IMR-90 (cell line): ENCODE data around the gene SH3RF1. TPM values are rescaled to one million over a fixed set of nuclear protein-coding genes. Genes with fewer than 3 reads are reported as not detected.

Source experiments
- ATAC-seq: fragments of 200-7000 bp; cut with Tn5 transposase; 2 replicates; pipeline ENCODE4 v1.9.1; 2020; ENCODE audit warnings: low read depth, mild to moderate bottlenecking, moderate library complexity
- BruUV-seq: library from RNA; stranded (reverse); fragments of 400-500 nt; replicated peaks from 2 replicates; lab custom pipeline; 2021; lab: Mats Ljungman, UMichigan
- CTCF ChIA-PET: fragments of 300-600 bp; formaldehyde crosslinking; extraction: SDS; loops from one replicate; lab custom pipeline; 2021; ENCODE audit warnings: antibody characterized with exemption; lab: Yijun Ruan, JAX
- POLR2A ChIA-PET: fragments of 300-600 bp; sonication (Branson Sonifier 250); formaldehyde crosslinking; loops from one replicate; lab custom pipeline; 2022; ENCODE audit warnings: antibody characterized with exemption; ENCODE audit not compliant: unreplicated experiment; lab: Charles Lee
- DNase-seq: peaks from one replicate; pipeline ENCODE4 v3.0.0; 2013
- H2AFZ ChIP-seq: replicated peaks from 2 replicates; pipeline ENCODE3; 2013; ENCODE audit warnings: low read length, mild to moderate bottlenecking; ENCODE audit not compliant: poor library complexity
- H2AK5ac ChIP-seq: 2 replicates; pipeline ENCODE4 v1.6.1; 2013; ENCODE audit warnings: low read depth, low read length, inconsistent platforms
- H2AK9ac ChIP-seq: replicated peaks from 2 replicates; pipeline ENCODE3; 2013; ENCODE audit warnings: mild to moderate bottlenecking, low read depth, low read length, moderate library complexity; ENCODE audit not compliant: poor library complexity
- H2BK120ac ChIP-seq: 2 replicates; pipeline ENCODE4 v1.6.1; 2013; ENCODE audit warnings: low read depth, low read length, inconsistent platforms
- H2BK15ac ChIP-seq: 3 replicates; pipeline ENCODE4 v1.6.1; 2013; ENCODE audit warnings: low read depth, low read length, inconsistent platforms
- H2BK20ac ChIP-seq: 2 replicates; pipeline ENCODE4 v1.6.1; 2013; ENCODE audit warnings: low read depth, mild to moderate bottlenecking, inconsistent platforms, low read length, moderate library complexity
- H2BK5ac ChIP-seq: 2 replicates; pipeline ENCODE4 v1.6.1; 2013; ENCODE audit warnings: mild to moderate bottlenecking, low read depth, low read length, inconsistent platforms; ENCODE audit not compliant: poor library complexity, severe bottlenecking
- H3K14ac ChIP-seq: replicated peaks from 2 replicates; pipeline ENCODE4 v1.6.1; 2013; ENCODE audit warnings: low read depth, low read length, inconsistent platforms
- H3K18ac ChIP-seq: 2 replicates; pipeline ENCODE4 v1.6.1; 2013; ENCODE audit warnings: low read depth, low read length, control low read depth
- H3K23ac ChIP-seq: 2 replicates; pipeline ENCODE4 v1.6.1; 2013; ENCODE audit warnings: low read depth, low read length, inconsistent platforms
- H3K27ac ChIP-seq: 2 replicates; pipeline ENCODE4 v1.5.1; 2013; ENCODE audit warnings: mild to moderate bottlenecking, control low read depth, low read length; ENCODE audit not compliant: insufficient read depth
- H3K27me3 ChIP-seq: 2 replicates; pipeline ENCODE4 v1.6.1; 2013; ENCODE audit warnings: low read length; ENCODE audit not compliant: control insufficient read depth, insufficient read depth
- H3K36me3 ChIP-seq: 2 replicates; pipeline ENCODE4 v1.6.1; 2013; ENCODE audit warnings: low read length, mixed read lengths; ENCODE audit not compliant: control insufficient read depth, insufficient read depth
- H3K4ac ChIP-seq: 2 replicates; pipeline ENCODE4 v1.6.1; 2013; ENCODE audit warnings: low read depth, low read length, inconsistent platforms
- H3K4me1 ChIP-seq: 2 replicates; pipeline ENCODE4 v1.6.1; 2013; ENCODE audit warnings: low read length, mixed read lengths; ENCODE audit not compliant: control insufficient read depth, insufficient read depth
- H3K4me2 ChIP-seq: 2 replicates; pipeline ENCODE4 v1.6.1; 2013; ENCODE audit warnings: low read depth, mild to moderate bottlenecking, control low read depth, low read length, moderate library complexity
- H3K4me3 ChIP-seq: 2 replicates; pipeline ENCODE4 v1.5.1; 2013; ENCODE audit warnings: low read depth, mild to moderate bottlenecking, control low read depth, low read length, moderate library complexity; ENCODE audit not compliant: insufficient read depth
- H3K56ac ChIP-seq: 2 replicates; pipeline ENCODE4 v1.6.1; 2013; ENCODE audit warnings: low read length, inconsistent platforms; ENCODE audit not compliant: insufficient read depth; ENCODE audit errors: extremely low read depth
- H3K79me1 ChIP-seq, 2 experiments: 2 replicates each; pipeline ENCODE4 v1.6.1; 2013; ENCODE audit warnings: low read length in 2 of 2, inconsistent platforms in 1 of 2, low read depth in 1 of 2
- H3K9ac ChIP-seq: 2 replicates; pipeline ENCODE4 v1.6.1; 2013; ENCODE audit warnings: low read depth, low read length, control low read depth
- H3K9me1 ChIP-seq: 2 replicates; pipeline ENCODE4 v1.6.1; 2013; ENCODE audit warnings: low read length, inconsistent platforms; ENCODE audit not compliant: insufficient read depth
- H3K9me3 ChIP-seq: 2 replicates; pipeline ENCODE4 v1.6.1; 2013; ENCODE audit warnings: low read length; ENCODE audit not compliant: control insufficient read depth, insufficient read depth
- H4K20me1 ChIP-seq: 2 replicates; pipeline ENCODE4 v1.6.1; 2013; ENCODE audit warnings: low read length, inconsistent platforms; ENCODE audit not compliant: insufficient read depth
- H4K5ac ChIP-seq: 2 replicates; pipeline ENCODE4 v1.6.1; 2013; ENCODE audit warnings: mild to moderate bottlenecking, low read depth, low read length, control low read depth
- H4K8ac ChIP-seq, 2 experiments: 2 replicates each; pipeline ENCODE4 v1.6.1; 2013; ENCODE audit warnings: low read depth in 2 of 2, low read length in 2 of 2, control low read depth in 1 of 2, inconsistent platforms in 1 of 2
- H4K91ac ChIP-seq: 2 replicates; pipeline ENCODE4 v1.6.1; 2013; ENCODE audit warnings: low read depth, low read length, inconsistent platforms; ENCODE audit not compliant: insufficient read depth
- MAFK ChIP-seq: IDR thresholded peaks from 2 replicates; pipeline ENCODE4 v1.6.1; 2012; ENCODE audit warnings: low read depth, low read length, improper control_type of control experiment
- MXI1 ChIP-seq: IDR thresholded peaks from 2 replicates; pipeline ENCODE4 v1.6.1; 2012; ENCODE audit warnings: low read depth, mild to moderate bottlenecking, low read length, moderate library complexity, borderline replicate concordance
- WGBS, 2 experiments: methylation state at CpG; one replicate each; pipeline versions ENCODE4 v1.1.5 to v1.1.7; 2013; ENCODE audit warnings: missing lambda C conversion rate in 2 of 2; ENCODE audit not compliant: insufficient read length in 1 of 2; ENCODE audit errors: extremely low coverage in 2 of 2; 5-methylcytosine and 5-hydroxymethylcytosine counted together
- dilution Hi-C: fragments of 300-500 bp; cut with HindIII; formaldehyde crosslinking; loops from one replicate; pipeline ENCODE4 v1.14.3; 2018; ENCODE audit warnings: low sequenced_read_pairs; ENCODE audit not compliant: unreplicated experiment
- in situ Hi-C: fragments of 300-500 bp; cut with MboI; formaldehyde crosslinking; loops from 3 replicates; pipeline ENCODE4 v1.14.3; 2019; ENCODE audit warnings: low sequenced_read_pairs, inconsistent platforms, mixed read lengths
- intact Hi-C: fragments of 100-400 bp; cut with micrococcal nuclease; formaldehyde crosslinking; loops from 2 replicates; pipeline ENCODE4 v1.10.0; 2022
- polyA plus RNA-seq, 3 experiments: library from polyadenylated mRNA; depleted of rRNA; stranded (reverse); fragments of >200 nt; gene quantifications; 2 replicates each; pipeline ENCODE4 v1.2.3, GENCODE V29; 2012; ENCODE audit warnings: low replicate concordance in 1 of 3
- total RNA-seq: library from RNA; depleted of rRNA; stranded (reverse); fragments of >200 nt; gene quantifications from 2 replicates; pipeline ENCODE4 v1.2.3, GENCODE V29; 2012
- TF ChIP-seq, protein P1 (sequence below): fragments of 150-350 bp; IDR thresholded peaks from 2 replicates; pipeline ENCODE4 v1.6.1; 2017; ENCODE audit warnings: mild to moderate bottlenecking, antibody characterized with exemption, low read length, low read depth

Gene SH3RF1
- total and polyA plus RNA-seq, 2 of the 4 experiments (the other 2 are of a cell fraction): 22.0 to 29.8 TPM

DNA sequence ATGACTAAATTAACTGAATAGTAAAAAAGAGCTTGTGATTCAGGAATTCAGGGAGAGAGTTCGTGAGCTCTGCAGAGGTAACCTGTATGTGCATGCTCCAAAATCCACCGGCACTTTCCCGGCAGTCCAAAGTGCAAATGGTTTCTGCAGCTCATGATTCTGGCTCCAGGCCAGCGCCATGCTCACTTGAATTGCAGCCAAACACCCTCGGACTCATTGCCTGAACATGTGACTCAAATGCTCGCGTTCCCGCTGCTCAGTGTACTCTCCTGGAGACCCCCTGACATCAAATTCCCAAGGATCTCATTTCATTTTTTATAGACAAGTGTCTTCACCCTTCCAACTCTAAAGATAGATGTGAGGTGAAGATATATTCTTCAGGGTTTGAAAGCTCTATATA, 44.1 kb upstream of the SH3RF1 start:
- 0% methylated on average over 4 of the region's 8 CpGs; no CpG with 5 or more reads in 1 of the 2 experiments for WGBS, 2 experiments
- H2AK9ac ChIP-seq: no peak overlapping the region
- H4K20me1 ChIP-seq: no peaks in the 10 kb centered on the region
- H3K18ac ChIP-seq: 0 out of 2 replicates have a peak overlapping the region, but pooled peaks have one; percentile 27
- peak overlapping the region; percentile 67 for H3K4me2 ChIP-seq
- H2AK5ac ChIP-seq: no peak overlapping the region
- dilution Hi-C loops (no loop called here), in situ Hi-C loops (no loop called here), intact Hi-C loops (loop anchor here (2.0 to 5.0 kb wide), 2 partner anchors 43 to 172 kb away; partner anchors contain the start of gene SH3RF1)
- H3K9me3 ChIP-seq: no peaks in the 10 kb centered on the region
- peak overlapping the region; percentile 13 for H2BK5ac ChIP-seq
- peak overlapping the region; percentile 68 for H2AFZ ChIP-seq
- TF ChIP-seq, protein P1, sequence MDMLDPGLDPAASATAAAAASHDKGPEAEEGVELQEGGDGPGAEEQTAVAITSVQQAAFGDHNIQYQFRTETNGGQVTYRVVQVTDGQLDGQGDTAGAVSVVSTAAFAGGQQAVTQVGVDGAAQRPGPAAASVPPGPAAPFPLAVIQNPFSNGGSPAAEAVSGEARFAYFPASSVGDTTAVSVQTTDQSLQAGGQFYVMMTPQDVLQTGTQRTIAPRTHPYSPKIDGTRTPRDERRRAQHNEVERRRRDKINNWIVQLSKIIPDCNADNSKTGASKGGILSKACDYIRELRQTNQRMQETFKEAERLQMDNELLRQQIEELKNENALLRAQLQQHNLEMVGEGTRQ: peak; percentile 71; the same call in 1 of the 2 replicates
- TF ChIP-seq MXI1 (peak; percentile 34; the same call in 1 of the 2 replicates), MAFK (no peak)
- peak overlapping the region; percentile 52; the same call in 1 of the 2 replicates for H2BK120ac ChIP-seq
- H3K9ac ChIP-seq: no peak overlapping the region
- ChIA-PET CTCF (no interaction called here), POLR2A (interaction anchor here (0.5 to 0.6 kb wide), 2 partner anchors 31 to 42 kb away, joined by 3 to 7 read pairs; no protein-coding TSS in a partner anchor)
- peak; percentile 8; the same call in 1 of the 2 replicates for ATAC-seq
- H3K56ac ChIP-seq: no peak overlapping the region; the same call in 1 of the 2 replicates
- H3K27ac ChIP-seq: no peak overlapping the region
- H4K91ac ChIP-seq: peak overlapping the region; percentile 2; the same call in 1 of the 2 replicates
- H4K8ac ChIP-seq: peak overlapping the region in 1 of 2 experiments; percentile 53; a peak in 1 of 4 replicates
- H2BK20ac ChIP-seq: 0 out of 2 replicates have a peak overlapping the region, but pooled peaks have one; percentile 36
- peak overlapping the region; percentile 12; the same call in 1 of the 2 replicates for H4K5ac ChIP-seq
- H3K9me1 ChIP-seq: peaks cover 8% of the 10 kb centered on the region
- peak overlapping the region; percentile 24; the same call in 1 of the 2 replicates for H3K4ac ChIP-seq
- H3K4me3 ChIP-seq: no peak overlapping the region
- H3K36me3 ChIP-seq: no peaks in the 10 kb centered on the region
- no TSS peak for BruUV-seq
- H3K4me1 ChIP-seq: peaks cover 8% of the 10 kb centered on the region
- peak; percentile 70 for DNase-seq
- peaks cover 0 to 4% of the 10 kb centered on the region in 2 experiments; a peak in 1 of 4 replicates for H3K79me1 ChIP-seq
- H3K27me3 ChIP-seq: no peaks in the 10 kb centered on the region
- H2BK15ac ChIP-seq: no peak overlapping the region
- no peak overlapping the region; the same call in 1 of the 2 replicates for H3K14ac ChIP-seq
- H3K23ac ChIP-seq: no peak overlapping the region
